ENCODE measurements around the gene CSMD2. TPM values are rescaled to one million over a fixed set of nuclear protein-coding genes. Genes with fewer than 3 reads are reported as not detected.

The CSMD2 gene
- total and polyA plus RNA-seq, 2 experiments from 2014 or later: 5.3 to 16.6 TPM

DNA sequence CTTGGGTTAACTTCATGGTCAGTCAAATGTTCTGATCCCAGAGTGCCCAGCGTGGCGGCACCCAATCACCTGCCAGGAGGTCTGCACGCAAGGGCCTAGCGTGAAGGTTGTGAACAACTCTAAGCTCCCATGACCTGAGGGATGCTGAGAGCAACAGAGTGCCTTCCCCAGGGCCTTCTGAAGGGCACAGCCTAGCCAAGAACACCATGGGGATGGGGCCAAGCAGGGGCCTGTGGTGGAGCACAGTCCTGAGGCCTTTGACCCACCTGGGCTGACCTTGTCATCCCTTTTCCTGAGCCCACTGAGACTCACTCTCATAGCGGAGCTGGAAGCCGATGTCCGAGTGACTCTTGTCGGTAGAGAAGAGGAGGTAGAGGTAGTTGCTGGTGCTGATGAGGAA, 440.0 kb downstream of the CSMD2 start (continued):
- TF ChIP-seq, protein P1, sequence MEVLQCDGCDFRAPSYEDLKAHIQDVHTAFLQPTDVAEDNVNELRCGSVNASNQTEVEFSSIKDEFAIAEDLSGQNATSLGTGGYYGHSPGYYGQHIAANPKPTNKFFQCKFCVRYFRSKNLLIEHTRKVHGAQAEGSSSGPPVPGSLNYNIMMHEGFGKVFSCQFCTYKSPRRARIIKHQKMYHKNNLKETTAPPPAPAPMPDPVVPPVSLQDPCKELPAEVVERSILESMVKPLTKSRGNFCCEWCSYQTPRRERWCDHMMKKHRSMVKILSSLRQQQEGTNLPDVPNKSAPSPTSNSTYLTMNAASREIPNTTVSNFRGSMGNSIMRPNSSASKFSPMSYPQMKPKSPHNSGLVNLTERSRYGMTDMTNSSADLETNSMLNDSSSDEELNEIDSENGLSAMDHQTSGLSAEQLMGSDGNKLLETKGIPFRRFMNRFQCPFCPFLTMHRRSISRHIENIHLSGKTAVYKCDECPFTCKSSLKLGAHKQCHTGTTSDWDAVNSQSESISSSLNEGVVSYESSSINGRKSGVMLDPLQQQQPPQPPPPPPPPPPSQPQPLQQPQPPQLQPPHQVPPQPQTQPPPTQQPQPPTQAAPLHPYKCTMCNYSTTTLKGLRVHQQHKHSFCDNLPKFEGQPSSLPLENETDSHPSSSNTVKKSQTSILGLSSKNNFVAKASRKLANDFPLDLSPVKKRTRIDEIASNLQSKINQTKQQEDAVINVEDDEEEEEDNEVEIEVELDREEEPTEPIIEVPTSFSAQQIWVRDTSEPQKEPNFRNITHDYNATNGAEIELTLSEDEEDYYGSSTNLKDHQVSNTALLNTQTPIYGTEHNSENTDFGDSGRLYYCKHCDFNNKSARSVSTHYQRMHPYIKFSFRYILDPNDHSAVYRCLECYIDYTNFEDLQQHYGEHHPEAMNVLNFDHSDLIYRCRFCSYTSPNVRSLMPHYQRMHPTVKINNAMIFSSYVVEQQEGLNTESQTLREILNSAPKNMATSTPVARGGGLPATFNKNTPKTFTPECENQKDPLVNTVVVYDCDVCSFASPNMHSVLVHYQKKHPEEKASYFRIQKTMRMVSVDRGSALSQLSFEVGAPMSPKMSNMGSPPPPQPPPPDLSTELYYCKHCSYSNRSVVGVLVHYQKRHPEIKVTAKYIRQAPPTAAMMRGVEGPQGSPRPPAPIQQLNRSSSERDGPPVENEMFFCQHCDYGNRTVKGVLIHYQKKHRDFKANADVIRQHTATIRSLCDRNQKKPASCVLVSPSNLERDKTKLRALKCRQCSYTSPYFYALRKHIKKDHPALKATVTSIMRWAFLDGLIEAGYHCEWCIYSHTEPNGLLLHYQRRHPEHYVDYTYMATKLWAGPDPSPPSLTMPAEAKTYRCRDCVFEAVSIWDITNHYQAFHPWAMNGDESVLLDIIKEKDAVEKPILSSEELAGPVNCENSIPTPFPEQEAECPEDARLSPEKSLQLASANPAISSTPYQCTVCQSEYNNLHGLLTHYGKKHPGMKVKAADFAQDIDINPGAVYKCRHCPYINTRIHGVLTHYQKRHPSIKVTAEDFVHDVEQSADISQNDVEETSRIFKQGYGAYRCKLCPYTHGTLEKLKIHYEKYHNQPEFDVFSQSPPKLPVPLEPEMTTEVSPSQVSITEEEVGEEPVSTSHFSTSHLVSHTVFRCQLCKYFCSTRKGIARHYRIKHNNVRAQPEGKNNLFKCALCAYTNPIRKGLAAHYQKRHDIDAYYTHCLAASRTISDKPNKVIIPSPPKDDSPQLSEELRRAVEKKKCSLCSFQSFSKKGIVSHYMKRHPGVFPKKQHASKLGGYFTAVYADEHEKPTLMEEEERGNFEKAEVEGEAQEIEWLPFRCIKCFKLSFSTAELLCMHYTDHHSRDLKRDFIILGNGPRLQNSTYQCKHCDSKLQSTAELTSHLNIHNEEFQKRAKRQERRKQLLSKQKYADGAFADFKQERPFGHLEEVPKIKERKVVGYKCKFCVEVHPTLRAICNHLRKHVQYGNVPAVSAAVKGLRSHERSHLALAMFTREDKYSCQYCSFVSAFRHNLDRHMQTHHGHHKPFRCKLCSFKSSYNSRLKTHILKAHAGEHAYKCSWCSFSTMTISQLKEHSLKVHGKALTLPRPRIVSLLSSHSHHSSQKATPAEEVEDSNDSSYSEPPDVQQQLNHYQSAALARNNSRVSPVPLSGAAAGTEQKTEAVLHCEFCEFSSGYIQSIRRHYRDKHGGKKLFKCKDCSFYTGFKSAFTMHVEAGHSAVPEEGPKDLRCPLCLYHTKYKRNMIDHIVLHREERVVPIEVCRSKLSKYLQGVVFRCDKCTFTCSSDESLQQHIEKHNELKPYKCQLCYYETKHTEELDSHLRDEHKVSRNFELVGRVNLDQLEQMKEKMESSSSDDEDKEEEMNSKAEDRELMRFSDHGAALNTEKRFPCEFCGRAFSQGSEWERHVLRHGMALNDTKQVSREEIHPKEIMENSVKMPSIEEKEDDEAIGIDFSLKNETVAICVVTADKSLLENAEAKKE (CRISPR knock-in tag; IDR thresholded peaks at IDR 0.05): no peak
- no peak for TF ChIP-seq EZH2 (IDR thresholded peaks at IDR 0.05; ENCODE audit: low read depth, unreplicated experiment)
- no peak for TF ChIP-seq STAT1 (IDR thresholded peaks at IDR 0.05; ENCODE audit: unreplicated experiment)
- no peak for TF ChIP-seq NANOG (IDR thresholded peaks at IDR 0.05; ENCODE audit: borderline replicate concordance)

- Histone ChIP-seq H4K20me1 (replicated peaks; ENCODE audit: insufficient read depth) (no peaks in the 10 kb centered on the region; the same call in 1 of the 2 replicates), H3K27me3 (ENCODE audit: insufficient read depth) (no peaks in the 10 kb centered on the region), H3K4me3 (no peak overlapping the region), H3K4me1 (ENCODE audit: insufficient read depth) (no peaks in the 10 kb centered on the region), H3K27ac (ENCODE audit: low read depth) (no peak overlapping the region), H3F3A (replicated peaks; ENCODE audit: low read depth) (no peaks in the 10 kb centered on the region), H3K36me3 (ENCODE audit: insufficient read depth) (peaks cover 5% of the 10 kb centered on the region; the same call in 1 of the 2 replicates), H3K4me2 (no peak overlapping the region), H3K9me2 (ENCODE audit: insufficient read depth) (no peaks in the 10 kb centered on the region), H3K79me2 (replicated peaks; ENCODE audit: insufficient read depth) (no peaks in the 10 kb centered on the region), H2AFZ (no peak overlapping the region)
- peaks cover 13% of the 10 kb centered on the region for H3K27me3 Mint-ChIP-seq (ENCODE audit: insufficient read depth, low read depth, poor library complexity)
- TF ChIP-seq, protein P2, sequence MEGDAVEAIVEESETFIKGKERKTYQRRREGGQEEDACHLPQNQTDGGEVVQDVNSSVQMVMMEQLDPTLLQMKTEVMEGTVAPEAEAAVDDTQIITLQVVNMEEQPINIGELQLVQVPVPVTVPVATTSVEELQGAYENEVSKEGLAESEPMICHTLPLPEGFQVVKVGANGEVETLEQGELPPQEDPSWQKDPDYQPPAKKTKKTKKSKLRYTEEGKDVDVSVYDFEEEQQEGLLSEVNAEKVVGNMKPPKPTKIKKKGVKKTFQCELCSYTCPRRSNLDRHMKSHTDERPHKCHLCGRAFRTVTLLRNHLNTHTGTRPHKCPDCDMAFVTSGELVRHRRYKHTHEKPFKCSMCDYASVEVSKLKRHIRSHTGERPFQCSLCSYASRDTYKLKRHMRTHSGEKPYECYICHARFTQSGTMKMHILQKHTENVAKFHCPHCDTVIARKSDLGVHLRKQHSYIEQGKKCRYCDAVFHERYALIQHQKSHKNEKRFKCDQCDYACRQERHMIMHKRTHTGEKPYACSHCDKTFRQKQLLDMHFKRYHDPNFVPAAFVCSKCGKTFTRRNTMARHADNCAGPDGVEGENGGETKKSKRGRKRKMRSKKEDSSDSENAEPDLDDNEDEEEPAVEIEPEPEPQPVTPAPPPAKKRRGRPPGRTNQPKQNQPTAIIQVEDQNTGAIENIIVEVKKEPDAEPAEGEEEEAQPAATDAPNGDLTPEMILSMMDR (conservative IDR thresholded peaks at IDR 0.05; ENCODE audit: low read depth in 2 of 2): peak; percentile 42 to 54; a peak in 3 of 4 replicates
- no peak for TF ChIP-seq STAT1 (IDR thresholded peaks at IDR 0.05; ENCODE audit: unreplicated experiment)
- no peaks in the 10 kb centered on the region for H3K9me3 Mint-ChIP-seq
- DNase-seq (ENCODE audit: low spot score) (peak; percentile 43), ATAC-seq (peak; percentile 73)
- H3K27ac Mint-ChIP-seq: no peak overlapping the region
- no peaks in the 10 kb centered on the region for H3K4me1 Mint-ChIP-seq
- H3K36me3 Mint-ChIP-seq (ENCODE audit: low read depth): peaks cover 27% of the 10 kb centered on the region
- H3K4me3 Mint-ChIP-seq: no peak overlapping the region
These were observed 440.7 kb downstream of the CSMD2 start for GRCh38 chr1:33724348-33724747.
